IPS-NIHi7 (cell line): ENCODE results near the gene OR10A7.
"Not testable (repeated sequence)": the region's sequence is repeated elsewhere in the genome, so short reads cannot be mapped to it uniquely, and the experiment has no call there.

ENCODE experiments used
- DNase-seq: peaks from one replicate; pipeline ENCODE4 v3.0.0; 2012; ENCODE audit warnings: mixed read lengths; ENCODE audit errors: extremely low spot score

Gene OR10A7

GRCh38 chr12:55220725-55221124, at the start of gene OR10A7:
OR10A7 (plus strand) TSS chr12:55221025; CDS start chr12:55221025, 0 bp downstream.
- no peak for DNase-seq

- DNase-seq: no peak
These were observed 49.4 kb upstream of the OR10A7 start for GRCh38 chr12:55171445-55171844.

GRCh38 chr12:55171846-55172245, 49.0 kb upstream of the OR10A7 start:
- not testable (repeated sequence) for DNase-seq

GRCh38 chr12:55172686-55173085, 48.1 kb upstream of the OR10A7 start:
- DNase-seq: no peak

- no peak for DNase-seq
These were observed 47.4 kb upstream of the OR10A7 start for GRCh38 chr12:55173456-55173855.

- no peak for DNase-seq
These were observed 32.3 kb upstream of the OR10A7 start for GRCh38 chr12:55188573-55188972.

GRCh38 chr12:55188974-55189556, 31.8 kb upstream of the OR10A7 start:
- DNase-seq: peak; percentile 53

GRCh38 chr12:55194382-55194781, 26.4 kb upstream of the OR10A7 start:
- DNase-seq: no peak

- no peak for DNase-seq
These were observed 5.7 kb downstream of the OR10A7 start for GRCh38 chr12:55226523-55226922.

- DNase-seq: no peak
These were observed 6.8 kb downstream of the OR10A7 start for GRCh38 chr12:55227643-55228042.

- no peak for DNase-seq
These were observed 23.5 kb downstream of the OR10A7 start, which contains the start of gene OR6C74 for GRCh38 chr12:55244309-55244708. OR6C74 (plus strand) TSS chr12:55244609; CDS start chr12:55247288, 2,679 bp downstream.

- DNase-seq: no peak
These were observed 25.3 kb downstream of the OR10A7 start for GRCh38 chr12:55246159-55246558.

- DNase-seq: no peak
These were observed 30.1 kb downstream of the OR10A7 start for GRCh38 chr12:55250944-55251343.

GRCh38 chr12:55253281-55253680, 32.5 kb downstream of the OR10A7 start:
- no peak for DNase-seq

- DNase-seq: no peak
These were observed 36.0 kb downstream of the OR10A7 start for GRCh38 chr12:55256831-55257230.

GRCh38 chr12:55258303-55258702, 37.5 kb downstream of the OR10A7 start:
- no peak for DNase-seq
